HCT116 (cell line): ENCODE measurements around the gene LMBR1.

Source experiments
- CTCF ChIP-seq, 3 experiments: fragments of 200-600 bp in 1 of 3; sonication (generic) in 1 of 3; IDR thresholded peaks in 2 of 3; conservative IDR thresholded peaks in 1 of 3; 2 replicates each; pipeline ENCODE4 v1.5.1; 2012 to 2017; ENCODE audit warnings: low read depth in 2 of 3, low read length in 2 of 3, antibody characterized with exemption in 1 of 3, borderline replicate concordance in 1 of 3, control low read depth in 1 of 3, mild to moderate bottlenecking in 1 of 3, mixed read lengths in 1 of 3, mixed run types in 1 of 3, moderate library complexity in 1 of 3; ENCODE audit not compliant: insufficient read depth in 1 of 3
- EZH2 ChIP-seq: fragments of 200-600 bp; sonication (generic); IDR thresholded peaks from 2 replicates; pipeline ENCODE4 v1.6.1; 2017; ENCODE audit warnings: antibody characterized with exemption, mixed run types
- MAX ChIP-seq: IDR thresholded peaks from 2 replicates; pipeline ENCODE4 v1.6.1; 2012
- POLR2A ChIP-seq: IDR thresholded peaks from 2 replicates; pipeline ENCODE4 v1.7.0; 2011; ENCODE audit warnings: borderline replicate concordance; ENCODE audit not compliant: insufficient read depth, insufficient read length; ENCODE audit errors: extremely low read depth
- POLR2AphosphoS5 ChIP-seq: IDR thresholded peaks from 2 replicates; pipeline ENCODE4 v1.6.1; 2011; ENCODE audit warnings: mild to moderate bottlenecking, low read depth, low read length, moderate library complexity
- RAD21 ChIP-seq: IDR thresholded peaks from 2 replicates; pipeline ENCODE4 v1.6.1; 2012; ENCODE audit warnings: low read depth, mild to moderate bottlenecking
- REST ChIP-seq: IDR thresholded peaks from 2 replicates; pipeline ENCODE4 v1.6.1; 2012; ENCODE audit warnings: low read depth
- SP1 ChIP-seq: IDR thresholded peaks from 2 replicates; pipeline ENCODE4 v1.6.1; 2012; ENCODE audit warnings: low read depth
- ZNF274 ChIP-seq: fragments of 200-500 bp; sonication (Bioruptor generic); IDR thresholded peaks from 2 replicates; pipeline ENCODE4 v1.6.1; 2014; ENCODE audit warnings: mild to moderate bottlenecking, low read depth, low read length, inconsistent platforms

GRCh38 chr7:156642306-156643045, 250.5 kb downstream of the LMBR1 start:
- TF ChIP-seq MAX (no peak), POLR2A (no peak), CTCF (IDR thresholded peaks at IDR 0.05 in 2 of 3, conservative IDR thresholded peaks at IDR 0.05 in 1 of 3; ENCODE audit: borderline replicate concordance in 1 of 3, insufficient read depth in 1 of 3, low read depth in 2 of 3, low read length in 2 of 3) (no peak), POLR2AphosphoS5 (no peak), REST (no peak), RAD21 (peak; percentile 22), ZNF274 (no peak), EZH2 (no peak), SP1 (no peak)
